LNCaP clone FGC (cell line): ENCODE measurements around the gene KRT4.
"Not testable (repeated sequence)": the region's sequence is repeated elsewhere in the genome, so short reads cannot be mapped to it uniquely, and the experiment has no call there.

Experiments used
- DNase-seq: peaks from one replicate; pipeline ENCODE4 v3.0.0-alpha.2; 2011; ENCODE audit warnings: low read depth
- H3K4me3 ChIP-seq: 2 replicates; pipeline ENCODE4 v1.5.1; 2011; ENCODE audit warnings: mild to moderate bottlenecking, low read depth, low read length, control low read depth
- TF ChIP-seq, protein P1 (sequence below): IDR thresholded peaks from 2 replicates; pipeline ENCODE4 v1.5.1; 2012; ENCODE audit warnings: mild to moderate bottlenecking; ENCODE audit not compliant: control insufficient read depth, insufficient read depth; ENCODE audit errors: extremely low read depth

KRT4 gene

DNA sequence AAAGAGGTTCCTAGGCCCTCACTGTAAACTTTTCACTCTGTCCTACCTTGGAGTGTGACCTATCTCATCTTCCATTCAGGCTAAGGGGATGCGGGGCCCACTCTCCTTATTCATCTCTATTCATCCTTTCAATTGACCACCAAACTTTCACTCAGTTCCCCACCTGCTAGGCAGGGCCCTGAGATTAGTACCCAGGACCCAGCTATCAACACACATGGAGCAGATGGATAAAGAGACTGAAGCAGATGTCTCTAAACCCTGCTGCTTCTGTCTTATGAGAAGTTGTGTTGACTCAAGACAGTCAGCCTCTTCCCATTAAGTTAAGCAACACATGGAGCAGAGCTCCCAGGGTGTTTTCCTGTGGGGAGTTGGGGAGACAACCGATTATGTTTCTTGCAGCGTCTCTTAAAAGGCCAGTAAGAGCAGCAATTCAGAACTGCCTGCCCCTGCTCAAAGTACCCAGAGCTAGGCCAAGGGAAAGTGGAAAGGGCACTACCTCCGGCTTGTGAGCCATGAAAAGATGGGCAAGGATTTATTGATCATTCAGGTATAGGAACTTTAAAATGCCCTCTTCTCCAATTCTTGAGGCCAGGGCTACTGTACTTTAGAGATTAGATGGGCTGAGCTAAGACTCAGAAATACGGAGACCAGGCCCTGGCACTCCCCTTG is 47.4 kb downstream of the KRT4 start:
- H3K4me3 ChIP-seq, result no peak overlapping the region
- no peak for DNase-seq
- TF ChIP-seq, protein P1, sequence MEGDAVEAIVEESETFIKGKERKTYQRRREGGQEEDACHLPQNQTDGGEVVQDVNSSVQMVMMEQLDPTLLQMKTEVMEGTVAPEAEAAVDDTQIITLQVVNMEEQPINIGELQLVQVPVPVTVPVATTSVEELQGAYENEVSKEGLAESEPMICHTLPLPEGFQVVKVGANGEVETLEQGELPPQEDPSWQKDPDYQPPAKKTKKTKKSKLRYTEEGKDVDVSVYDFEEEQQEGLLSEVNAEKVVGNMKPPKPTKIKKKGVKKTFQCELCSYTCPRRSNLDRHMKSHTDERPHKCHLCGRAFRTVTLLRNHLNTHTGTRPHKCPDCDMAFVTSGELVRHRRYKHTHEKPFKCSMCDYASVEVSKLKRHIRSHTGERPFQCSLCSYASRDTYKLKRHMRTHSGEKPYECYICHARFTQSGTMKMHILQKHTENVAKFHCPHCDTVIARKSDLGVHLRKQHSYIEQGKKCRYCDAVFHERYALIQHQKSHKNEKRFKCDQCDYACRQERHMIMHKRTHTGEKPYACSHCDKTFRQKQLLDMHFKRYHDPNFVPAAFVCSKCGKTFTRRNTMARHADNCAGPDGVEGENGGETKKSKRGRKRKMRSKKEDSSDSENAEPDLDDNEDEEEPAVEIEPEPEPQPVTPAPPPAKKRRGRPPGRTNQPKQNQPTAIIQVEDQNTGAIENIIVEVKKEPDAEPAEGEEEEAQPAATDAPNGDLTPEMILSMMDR, result no peak

DNA sequence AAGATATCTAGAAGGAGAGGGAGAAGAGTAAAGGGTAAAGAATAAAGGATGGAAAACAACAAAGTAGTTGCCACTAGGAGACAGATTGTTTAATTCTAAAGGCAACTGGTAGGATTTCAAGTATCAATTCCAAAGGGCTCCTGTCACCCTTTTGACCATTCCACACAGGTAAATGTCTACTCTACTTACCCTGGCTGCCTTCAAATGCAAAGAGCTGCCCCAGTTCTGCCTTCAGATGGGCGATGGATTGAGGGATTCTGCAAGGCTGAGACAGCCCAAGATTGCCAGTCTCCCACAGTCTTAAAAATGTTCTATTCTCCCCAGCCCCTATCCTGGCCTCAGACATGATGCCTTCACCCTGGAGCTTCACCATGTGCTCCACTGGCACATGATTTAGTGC is 48.2 kb downstream of the KRT4 start:
- DNase-seq, result no peak
- TF ChIP-seq, protein P1, result no peak
- H3K4me3 ChIP-seq, result no peak overlapping the region

DNA sequence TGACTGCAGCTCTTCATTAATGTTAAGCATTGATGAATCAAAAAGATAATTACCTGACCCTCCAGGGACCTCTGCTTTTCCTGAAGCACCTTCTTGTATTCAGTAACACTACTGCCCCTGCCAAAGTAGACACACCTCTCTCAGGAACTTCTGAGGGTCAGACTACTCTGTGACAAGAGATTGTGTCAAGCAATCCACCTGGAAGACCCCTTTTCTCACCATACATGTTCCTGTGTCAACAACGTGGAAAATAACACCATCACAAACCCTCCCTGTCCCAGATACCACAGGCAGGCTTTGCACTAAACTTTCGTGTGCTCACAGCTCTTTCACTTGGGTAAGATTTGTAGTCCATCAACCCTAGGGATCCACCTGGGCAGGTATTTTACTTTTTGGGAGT is 49.9 kb downstream of the KRT4 start:
- TF ChIP-seq, protein P1, result no peak
- DNase-seq, result no peak
- H3K4me3 ChIP-seq, result no peak overlapping the region

DNA sequence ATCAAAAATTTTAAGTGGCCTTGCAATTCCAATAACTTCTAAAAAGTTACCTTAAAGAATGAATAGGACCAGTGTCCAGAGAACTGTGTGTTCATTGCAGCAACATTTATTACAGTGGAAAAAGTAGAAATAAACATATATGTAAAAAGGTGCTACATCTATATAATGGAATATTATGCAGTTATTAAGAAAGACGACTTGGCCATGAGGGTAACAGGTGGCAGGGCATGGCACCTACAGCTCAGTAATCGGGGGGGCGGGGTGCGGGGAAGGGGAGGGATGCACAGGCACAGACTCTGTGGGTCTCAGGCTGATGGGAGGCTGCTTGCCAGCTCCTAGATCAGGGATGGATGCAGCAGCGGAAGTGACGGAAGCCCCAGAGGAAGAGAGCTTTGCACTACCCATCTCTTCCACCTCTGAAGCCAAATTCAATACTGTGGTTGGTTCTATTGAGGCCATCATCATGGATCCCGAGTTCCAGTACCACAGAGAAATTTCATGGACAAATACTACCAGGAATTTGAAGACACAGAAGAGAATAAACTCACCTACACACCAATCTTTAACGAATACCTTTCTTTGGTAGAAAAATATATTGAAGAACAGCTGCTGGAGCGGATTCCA is 50.8 kb downstream of the KRT4 start:
- no peak for DNase-seq
- no peak overlapping the region for H3K4me3 ChIP-seq
- TF ChIP-seq, protein P1, result no peak

DNA sequence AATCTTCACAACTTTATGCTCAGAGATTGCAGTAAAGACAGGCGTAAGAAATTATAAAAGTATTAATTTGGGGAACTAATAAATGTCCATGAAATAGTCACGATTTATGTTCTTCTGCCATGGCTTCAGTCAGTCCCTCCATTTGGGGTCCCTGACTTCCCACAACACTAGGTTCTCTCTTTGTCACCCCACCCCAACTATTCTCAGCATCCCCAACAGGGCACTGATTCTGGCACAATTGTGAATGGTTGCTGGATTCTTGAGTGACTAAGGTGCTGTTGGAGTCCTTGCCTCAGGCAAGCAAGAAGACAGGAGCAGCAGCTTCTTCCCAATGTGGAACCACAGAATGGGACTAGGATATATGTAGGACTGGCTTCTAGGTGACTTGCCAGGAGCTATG is 52.1 kb downstream of the KRT4 start:
- H3K4me3 ChIP-seq, result no peak overlapping the region
- TF ChIP-seq, protein P1, result no peak
- DNase-seq, result no peak

DNA sequence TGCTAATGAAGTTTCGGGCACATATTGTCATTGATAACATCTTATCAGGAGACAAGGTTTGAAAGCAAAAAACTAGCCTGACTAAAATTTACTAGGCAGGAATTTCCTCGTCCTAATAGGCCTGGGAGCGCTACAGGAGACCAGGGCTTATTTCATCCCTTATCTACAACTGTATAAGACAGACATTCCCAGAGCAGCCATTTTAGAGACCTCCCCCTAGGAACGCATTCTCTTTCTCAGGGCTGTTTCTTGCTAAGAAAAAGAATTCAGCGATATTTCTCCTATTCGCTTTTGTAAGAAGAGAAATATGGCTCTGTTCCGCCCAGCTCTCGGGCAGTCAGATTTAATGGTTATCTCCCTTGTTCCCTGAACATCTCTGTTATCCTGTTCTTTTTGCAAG is 52.7 kb downstream of the KRT4 start:
- DNase-seq, H3K4me3 ChIP-seq: not testable (repeated sequence)

DNA sequence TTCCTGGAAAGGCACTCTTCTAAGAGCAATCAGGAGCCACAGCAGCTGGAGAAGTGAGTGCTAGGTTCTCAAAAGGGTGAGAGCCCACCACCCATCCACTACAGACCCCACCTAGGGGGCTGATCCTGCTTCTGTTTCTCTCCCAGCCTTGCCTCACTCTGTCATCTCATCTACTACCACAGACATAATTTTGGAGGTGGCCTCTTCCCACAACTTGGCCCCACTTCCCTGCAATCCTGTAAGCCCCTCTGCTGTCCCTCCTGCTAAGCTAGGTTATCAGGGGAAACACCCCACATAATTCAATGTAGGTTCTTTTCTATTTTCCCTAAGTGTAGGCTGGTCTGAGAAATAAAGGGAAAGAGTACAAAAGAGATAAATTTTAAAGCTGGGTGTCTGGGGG is 53.3 kb downstream of the KRT4 start:
- TF ChIP-seq, protein P1, result no peak
- H3K4me3 ChIP-seq, result no peak overlapping the region
- DNase-seq, result no peak
